PC-3 (cell line): ENCODE data around the gene CSF2RB. TPM values are rescaled to one million over a fixed set of nuclear protein-coding genes. Genes with fewer than 3 reads are reported as not detected.

Experiments
- ATAC-seq: fragments of 200-7000 bp; cut with Tn5 transposase; 2 replicates; pipeline ENCODE4 v1.9.1; 2020; ENCODE audit warnings: mild to moderate bottlenecking, moderate library complexity
- BruUV-seq: library from RNA; stranded (reverse); fragments of 400-500 nt; replicated peaks from 2 replicates; lab custom pipeline; 2021; lab: Mats Ljungman, UMichigan
- CTCF ChIA-PET: fragments of 300-600 bp; sonication (Branson Sonifier 250); formaldehyde crosslinking; loops from one replicate; lab custom pipeline; 2022; ENCODE audit warnings: antibody characterized with exemption; lab: Charles Lee
- POLR2A ChIA-PET: fragments of 300-600 bp; sonication (Branson Sonifier 250); formaldehyde crosslinking; loops from one replicate; lab custom pipeline; 2022; ENCODE audit warnings: antibody characterized with exemption; ENCODE audit not compliant: unreplicated experiment; lab: Charles Lee
- DNase-seq: peaks from one replicate; pipeline ENCODE4 v3.0.0-alpha.2; 2015
- H2AFZ ChIP-seq: fragments of 300-600 bp; sonication (generic); 2 replicates; pipeline ENCODE4 v1.6.0; 2016; ENCODE audit warnings: antibody characterized with exemption, low read length
- H3F3A ChIP-seq: fragments of 300-600 bp; sonication (generic); one replicate; pipeline ENCODE4 v1.6.0; 2017; ENCODE audit warnings: antibody characterized with exemption, low read length, control low read depth, mild to moderate bottlenecking; ENCODE audit not compliant: unreplicated experiment
- H3K27ac ChIP-seq: fragments of 300-600 bp; sonication (generic); 2 replicates; pipeline ENCODE4 v1.5.1; 2016; ENCODE audit warnings: mild to moderate bottlenecking, low read length
- H3K27me3 ChIP-seq: fragments of 300-600 bp; sonication (generic); 2 replicates; pipeline ENCODE4 v1.6.1; 2016; ENCODE audit warnings: low read length, mixed read lengths
- H3K36me3 ChIP-seq: fragments of 300-600 bp; sonication (generic); 2 replicates; pipeline ENCODE4 v1.6.1; 2016; ENCODE audit warnings: low read depth, mixed run types, low read length, mixed read lengths
- H3K4me1 ChIP-seq: fragments of 300-600 bp; sonication (generic); 2 replicates; pipeline ENCODE4 v1.5.1; 2016; ENCODE audit warnings: low read length; ENCODE audit not compliant: insufficient read depth
- H3K4me2 ChIP-seq: fragments of 300-600 bp; sonication (generic); 2 replicates; pipeline ENCODE4 v1.6.0; 2016; ENCODE audit warnings: low read length
- H3K4me3 ChIP-seq: fragments of 300-600 bp; sonication (generic); 2 replicates; pipeline ENCODE4 v1.5.1; 2016; ENCODE audit warnings: mild to moderate bottlenecking, low read length, mixed read lengths
- H3K79me2 ChIP-seq: fragments of 300-600 bp; sonication (generic); 2 replicates; pipeline ENCODE4 v1.6.1; 2017; ENCODE audit warnings: low read length, mixed read lengths
- H3K9ac ChIP-seq: fragments of 300-600 bp; sonication (generic); 2 replicates; pipeline ENCODE4 v1.6.0; 2016; ENCODE audit warnings: mild to moderate bottlenecking, low read length
- H3K9me2 ChIP-seq: fragments of 300-600 bp; sonication (generic); replicated peaks from 2 replicates; pipeline ENCODE4 v1.6.1; 2016; ENCODE audit warnings: mixed run types, low read length, mixed read lengths
- H3K9me3 ChIP-seq: fragments of 300-600 bp; sonication (generic); 2 replicates; pipeline ENCODE4 v1.6.1; 2016; ENCODE audit warnings: low read length, mixed read lengths
- H4K20me1 ChIP-seq: fragments of 300-600 bp; sonication (generic); 2 replicates; pipeline ENCODE4 v1.6.1; 2016; ENCODE audit warnings: low read length, mixed read lengths
- CTCF ChIP-seq: fragments of 300-600 bp; sonication (generic); conservative IDR thresholded peaks from 2 replicates; pipeline ENCODE4 v1.5.1; 2017; ENCODE audit warnings: antibody characterized with exemption, low read depth, mild to moderate bottlenecking, low read length
- EZH2 ChIP-seq: fragments of 300-600 bp; sonication (generic); IDR thresholded peaks from one replicate; pipeline ENCODE4 v1.6.1; 2017; ENCODE audit warnings: antibody characterized with exemption, mild to moderate bottlenecking, low read length; ENCODE audit not compliant: unreplicated experiment
- EZH2phosphoT487 ChIP-seq: fragments of 300-600 bp; sonication (generic); IDR thresholded peaks from 2 replicates; pipeline ENCODE4 v1.6.1; 2018; ENCODE audit warnings: mild to moderate bottlenecking, antibody characterized with exemption, low read length, borderline replicate concordance
- intact Hi-C: fragments of 100-400 bp; cut with micrococcal nuclease; formaldehyde crosslinking; loops from 2 replicates; pipeline ENCODE4 v1.9.0; 2023
- total RNA-seq: library from RNA; depleted of rRNA; stranded (reverse); fragments of >200 nt; gene quantifications from 2 replicates; pipeline ENCODE4 v1.2.3, GENCODE V29; 2014

Gene CSF2RB
- total RNA-seq, 1 experiment from 2014 or later, result not detected

GRCh38 chr22:36911887-36912661, 1.4 kb upstream of the CSF2RB start:
- no peak for DNase-seq
- no peak for TF ChIP-seq EZH2
- no peak for TF ChIP-seq CTCF
- TF ChIP-seq EZH2phosphoT487, result no peak
- no TSS peak for BruUV-seq
- ChIA-PET CTCF (no interaction called here), POLR2A (no interaction called here)
- H3K27ac ChIP-seq, result no peak overlapping the region
- intact Hi-C loops, result no loop called here
- H3K9me2 ChIP-seq, result no peaks in the 10 kb centered on the region
- H3K36me3 ChIP-seq, result no peaks in the 10 kb centered on the region
- no peaks in the 10 kb centered on the region for H3K9me3 ChIP-seq
- no peak for ATAC-seq
- no peaks in the 10 kb centered on the region for H3K79me2 ChIP-seq
- H3K4me1 ChIP-seq, result no peaks in the 10 kb centered on the region
- no peaks in the 10 kb centered on the region for H3F3A ChIP-seq
- H2AFZ ChIP-seq, result no peak overlapping the region
- no peaks in the 10 kb centered on the region for H4K20me1 ChIP-seq
- no peak overlapping the region for H3K4me3 ChIP-seq
- no peak overlapping the region for H3K4me2 ChIP-seq
- peaks cover 22% of the 10 kb centered on the region for H3K27me3 ChIP-seq
- H3K9ac ChIP-seq, result no peak overlapping the region

GRCh38 chr22:36912694-36913426, 568 bp upstream of the CSF2RB start:
- ChIA-PET CTCF (no interaction called here), POLR2A (no interaction called here)
- TF ChIP-seq EZH2phosphoT487 (no peak), CTCF (no peak), EZH2 (no peak)
- ATAC-seq, result no peak
- Histone ChIP-seq H3K9me3 (no peaks in the 10 kb centered on the region), H3K4me1 (no peaks in the 10 kb centered on the region), H4K20me1 (no peaks in the 10 kb centered on the region), H3K27me3 (peaks cover 14% of the 10 kb centered on the region), H3K79me2 (no peaks in the 10 kb centered on the region), H3K9ac (no peak overlapping the region), H3K36me3 (no peaks in the 10 kb centered on the region), H3K27ac (no peak overlapping the region), H3K4me2 (no peak overlapping the region), H2AFZ (no peak overlapping the region), H3K4me3 (no peak overlapping the region), H3K9me2 (no peaks in the 10 kb centered on the region), H3F3A (no peaks in the 10 kb centered on the region)
- DNase-seq, result no peak
- BruUV-seq, result no TSS peak
- intact Hi-C loops, result no loop called here

GRCh38 chr22:36914390-36914752, 943 bp downstream of the CSF2RB start:
- POLR2A ChIA-PET, result interaction anchor here (0.6 kb wide), 1 partner anchor 40 kb away, joined by 3 read pairs; no protein-coding TSS in a partner anchor
- Histone ChIP-seq H3K4me2 (no peak overlapping the region), H3K9ac (no peak overlapping the region), H3F3A (no peaks in the 10 kb centered on the region), H3K36me3 (no peaks in the 10 kb centered on the region), H3K9me3 (no peaks in the 10 kb centered on the region), H3K27ac (no peak overlapping the region), H2AFZ (no peak overlapping the region), H3K9me2 (no peaks in the 10 kb centered on the region), H4K20me1 (no peaks in the 10 kb centered on the region), H3K4me1 (no peaks in the 10 kb centered on the region), H3K79me2 (no peaks in the 10 kb centered on the region), H3K4me3 (no peak overlapping the region), H3K27me3 (peaks cover 15% of the 10 kb centered on the region)
- ATAC-seq (no peak), DNase-seq (no peak)
- CTCF ChIA-PET, result no interaction called here
- no TSS peak for BruUV-seq
- TF ChIP-seq CTCF (no peak), EZH2phosphoT487 (no peak), EZH2 (no peak)
- intact Hi-C loops, result no loop called here
